Daoy (cell line): ENCODE data around the gene RASD2. TPM values are rescaled to one million over a fixed set of nuclear protein-coding genes. Genes with fewer than 3 reads are reported as not detected.

ENCODE experiments used
- DNase-seq: peaks from one replicate; pipeline ENCODE4 v3.0.0-alpha.2; 2015; ENCODE audit warnings: low read depth
- total RNA-seq: library from RNA; depleted of rRNA; stranded (reverse); fragments of >200 nt; shearing (Covaris generic); gene quantifications from 2 replicates; pipeline ENCODE4 v1.2.3, GENCODE V29; 2014

The RASD2 gene
- total RNA-seq, 1 experiment from 2014 or later, result 0.34 TPM

DNA sequence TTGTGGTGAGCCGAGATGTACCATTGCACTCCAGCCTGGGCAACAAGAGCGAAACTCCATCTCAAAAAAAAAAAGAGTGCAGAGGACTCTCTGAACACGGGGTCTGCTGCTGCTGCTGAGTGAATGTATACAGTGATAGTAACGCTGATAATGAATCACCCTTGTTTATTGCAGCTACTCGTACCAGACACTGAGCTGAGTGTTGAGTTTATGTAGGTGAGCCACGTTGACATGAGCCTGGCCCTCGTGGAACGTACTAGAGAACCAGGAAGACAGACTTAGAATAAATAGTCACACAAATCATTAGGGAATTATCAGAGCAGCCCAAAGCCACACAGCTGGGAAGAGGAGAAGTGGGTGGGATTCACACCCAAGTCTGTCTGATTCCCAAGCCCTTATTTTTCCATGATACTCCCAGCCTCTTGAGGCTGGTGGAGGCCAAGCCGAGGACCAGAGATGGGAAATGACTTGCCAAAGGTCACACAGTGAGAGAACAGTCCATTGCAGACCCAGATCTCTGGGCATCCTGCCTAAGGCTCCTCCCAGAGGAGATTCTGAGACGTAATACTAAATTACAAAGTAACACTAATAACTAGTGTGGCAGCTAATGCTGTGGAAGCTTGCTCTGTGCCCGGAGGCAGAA lies 41.7 kb downstream of the RASD2 start:
- DNase-seq, result no peak

DNA sequence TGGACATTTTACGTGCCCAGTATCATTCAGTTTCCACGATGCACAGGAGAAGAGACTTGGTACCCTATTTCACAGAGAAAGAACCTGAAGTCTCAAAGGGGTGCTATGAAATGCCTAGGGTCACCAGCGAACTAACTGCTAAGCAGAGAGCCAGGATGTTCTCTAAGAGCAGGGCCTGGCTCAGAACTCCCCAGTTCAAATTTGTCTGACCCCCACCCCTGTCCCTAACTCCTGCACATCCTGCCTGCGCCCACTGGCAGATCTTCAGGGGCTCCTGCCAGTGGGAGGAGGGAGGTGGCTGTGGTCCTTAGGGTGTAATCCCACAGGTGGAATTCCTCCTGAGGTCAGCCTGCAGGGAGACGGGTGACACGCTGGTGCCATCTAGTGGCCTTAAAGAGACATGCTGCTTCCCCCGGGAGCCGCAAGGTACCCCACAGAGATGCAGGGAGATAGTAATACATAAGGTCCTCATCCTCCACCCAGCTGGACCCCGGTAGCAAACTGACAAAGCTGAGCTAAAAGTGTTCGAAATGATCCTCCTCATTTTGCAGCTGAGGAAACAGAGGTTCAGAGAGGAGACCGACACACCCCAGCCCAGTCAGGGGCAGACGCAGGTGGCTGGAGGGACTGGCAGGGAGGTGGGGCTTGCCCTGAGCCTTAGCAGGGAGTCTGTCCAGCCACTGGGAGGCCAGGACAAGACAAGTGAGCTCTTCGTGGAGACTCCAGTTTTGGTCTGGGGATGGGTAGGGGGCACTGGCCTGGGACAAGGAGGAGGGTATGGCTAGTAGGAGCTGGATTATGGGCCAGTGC lies 42.4 kb downstream of the RASD2 start:
- DNase-seq, result peak; percentile 83

DNA sequence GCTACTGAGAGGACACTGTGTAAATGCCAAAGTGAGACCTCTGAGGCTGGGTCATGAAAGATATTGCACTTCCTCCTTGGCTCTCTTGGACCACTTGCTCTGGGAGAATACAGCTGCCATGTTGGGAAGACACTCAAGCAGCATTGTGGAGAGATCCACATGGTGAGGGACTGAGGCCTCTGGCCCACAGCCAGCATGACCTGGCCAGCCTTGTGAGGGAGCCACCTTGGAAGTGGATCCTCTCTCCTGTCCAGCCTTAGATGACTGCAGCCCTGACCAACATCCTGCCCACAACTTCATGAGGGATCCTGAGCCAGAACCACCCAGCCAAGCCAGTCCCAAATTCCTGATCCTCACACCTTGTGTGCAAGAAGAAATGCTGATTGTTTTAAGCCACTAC lies 46.1 kb downstream of the RASD2 start:
- DNase-seq, result no peak

DNA sequence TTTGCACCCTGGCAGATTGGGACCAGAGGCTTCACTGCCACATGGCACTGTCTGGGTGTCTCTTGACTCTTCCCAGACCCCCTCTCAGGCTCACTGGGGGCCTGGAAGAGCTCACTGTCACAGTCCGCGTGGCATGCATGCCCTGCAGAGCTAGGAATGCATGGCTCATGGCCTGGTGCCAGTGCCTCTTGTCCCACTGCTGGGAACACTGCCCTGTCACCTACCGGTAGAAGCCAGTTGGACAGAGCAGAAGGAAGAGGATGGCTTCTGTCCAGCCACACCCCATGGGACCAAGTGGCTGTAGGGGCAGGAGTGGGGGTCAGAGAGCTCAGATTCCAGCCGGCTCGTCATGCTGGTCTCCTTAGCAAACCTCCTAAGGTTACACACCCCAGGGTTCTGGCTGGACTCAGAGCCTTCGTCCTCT lies 46.8 kb downstream of the RASD2 start:
- DNase-seq, result peak; percentile 48

DNA sequence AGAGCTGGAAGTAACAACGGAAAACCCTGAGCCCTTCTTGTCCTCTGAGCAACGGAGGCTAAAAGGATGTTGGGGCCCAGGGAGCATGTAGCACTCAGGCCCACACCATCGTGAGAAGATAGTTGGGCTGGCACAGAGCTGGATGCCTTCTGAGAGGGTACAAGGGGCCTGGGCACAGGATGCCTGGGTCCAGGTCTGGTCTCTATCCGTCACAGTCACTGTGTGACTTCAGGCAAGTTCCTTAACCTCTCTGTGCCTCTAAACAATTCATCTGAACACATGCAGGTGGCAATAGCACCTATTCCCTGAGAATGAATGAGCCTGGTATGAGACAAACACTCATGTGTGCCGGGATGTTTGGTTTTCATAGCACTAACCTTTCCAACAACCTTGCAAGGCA lies 47.3 kb downstream of the RASD2 start:
- DNase-seq, result no peak

DNA sequence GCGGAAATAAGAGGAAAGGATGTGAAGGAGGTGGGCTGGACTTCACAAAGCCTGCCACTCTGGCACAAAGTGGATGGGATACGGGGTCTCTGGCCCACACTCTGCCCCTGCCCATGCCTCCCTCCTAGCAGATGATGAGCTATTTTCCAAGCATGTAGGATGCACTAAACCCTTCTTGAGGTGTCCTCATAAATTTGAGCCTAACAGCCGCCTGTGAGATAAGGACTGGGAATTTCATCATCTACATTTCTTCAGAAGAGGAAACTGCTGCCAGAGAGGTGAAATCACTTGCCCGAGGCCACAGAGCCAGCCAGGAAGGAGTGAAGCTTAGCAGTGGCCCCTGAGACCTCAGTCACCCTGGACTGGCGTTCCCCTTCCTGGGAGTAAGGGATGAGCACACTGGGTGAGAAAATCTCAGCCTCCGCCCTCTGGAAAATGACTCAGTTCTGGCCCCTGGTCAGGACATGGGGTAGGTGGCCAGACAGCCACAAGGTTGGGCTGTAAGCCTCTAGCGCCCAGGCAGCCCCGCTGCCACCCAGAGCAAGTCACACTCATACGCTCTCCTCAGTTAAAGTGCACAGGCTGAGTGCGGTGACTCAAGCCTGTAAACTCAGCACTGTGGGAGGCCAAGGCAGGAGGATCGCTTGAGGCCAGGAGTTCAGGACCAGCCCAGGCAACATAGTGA lies 48.6 kb downstream of the RASD2 start:
- peak; percentile 98 for DNase-seq

DNA sequence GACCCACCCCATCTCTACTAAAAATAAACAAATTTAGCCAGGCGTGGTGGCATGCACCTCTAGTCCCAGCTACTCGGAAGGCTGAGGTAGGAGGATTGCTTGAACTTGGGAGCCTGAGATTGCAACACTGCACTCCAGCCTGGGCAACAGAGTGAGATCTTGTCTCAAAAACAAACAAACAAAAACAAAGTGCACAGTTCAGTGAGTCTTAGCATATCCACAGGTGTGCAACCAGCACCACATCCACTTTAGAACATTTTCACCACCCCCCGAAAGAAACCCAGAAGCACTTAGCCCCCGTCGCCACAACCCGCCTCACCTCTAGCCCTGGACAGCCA lies 49.1 kb downstream of the RASD2 start:
- no peak for DNase-seq

DNA sequence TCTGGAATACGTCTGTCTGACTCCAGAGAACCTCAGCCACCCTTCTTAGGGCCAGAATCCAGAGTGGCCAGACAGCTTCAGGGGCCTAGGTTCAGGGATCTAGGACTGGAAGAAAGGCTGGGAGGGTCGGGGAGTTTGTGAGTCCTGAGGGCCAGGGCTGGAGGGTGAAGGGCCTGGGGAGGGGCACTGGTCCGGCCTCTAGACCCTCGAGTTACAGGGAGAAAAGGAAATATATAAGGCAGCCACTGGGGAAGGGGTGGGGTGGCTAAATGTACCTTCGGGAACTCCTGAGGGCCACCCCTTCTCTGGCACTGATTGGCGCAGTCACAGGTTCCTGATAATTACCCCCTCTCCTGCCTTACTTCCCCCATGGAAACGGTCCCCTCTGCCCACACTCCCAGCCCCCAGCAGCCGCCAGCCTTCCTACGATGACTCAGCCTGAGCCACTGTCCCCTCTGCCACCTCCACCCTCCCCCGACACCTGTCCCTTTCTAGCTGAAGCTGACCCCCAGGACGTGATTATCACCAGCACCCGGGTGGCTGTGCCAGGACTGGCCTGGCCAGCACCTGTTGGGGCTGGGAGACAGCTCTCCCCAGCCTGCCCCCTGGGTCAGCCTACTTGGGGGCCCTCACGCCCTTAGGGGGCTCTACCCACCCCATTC lies 50.1 kb downstream of the RASD2 start:
- no peak for DNase-seq

DNA sequence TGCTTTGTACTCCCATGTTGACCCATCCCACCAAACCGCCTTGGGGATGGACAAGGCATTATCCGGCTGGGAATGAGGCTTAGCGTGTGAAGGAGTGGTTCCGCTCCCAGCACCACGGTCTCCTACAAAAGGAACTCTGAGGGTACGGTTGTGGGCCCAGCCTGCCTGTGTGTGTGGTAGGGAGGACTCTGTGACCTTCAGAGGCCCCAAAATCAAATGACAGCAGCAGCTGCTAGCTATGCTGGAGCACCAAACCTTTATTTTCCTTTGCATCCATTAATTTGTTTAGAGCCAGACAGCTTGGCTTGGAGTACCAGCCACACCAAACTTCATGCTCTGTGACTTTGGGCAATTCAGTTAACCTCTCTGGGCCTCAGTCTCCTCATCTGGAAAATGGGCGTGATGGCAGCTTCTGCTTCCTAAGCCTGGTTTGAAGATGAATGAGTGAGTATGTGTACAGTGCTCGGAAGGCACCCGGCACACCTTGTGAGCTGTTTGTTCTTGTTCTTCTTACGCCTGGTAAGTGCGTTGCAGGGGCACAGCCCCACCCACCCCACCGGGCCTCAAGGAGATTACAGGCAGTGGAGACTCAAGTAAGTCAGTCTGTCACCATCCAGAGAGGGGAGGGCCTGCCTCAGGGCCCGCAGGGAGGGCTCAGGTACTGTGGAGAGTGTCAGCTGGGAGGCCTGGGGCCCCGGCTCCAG lies 51.2 kb downstream of the RASD2 start:
- no peak for DNase-seq

DNA sequence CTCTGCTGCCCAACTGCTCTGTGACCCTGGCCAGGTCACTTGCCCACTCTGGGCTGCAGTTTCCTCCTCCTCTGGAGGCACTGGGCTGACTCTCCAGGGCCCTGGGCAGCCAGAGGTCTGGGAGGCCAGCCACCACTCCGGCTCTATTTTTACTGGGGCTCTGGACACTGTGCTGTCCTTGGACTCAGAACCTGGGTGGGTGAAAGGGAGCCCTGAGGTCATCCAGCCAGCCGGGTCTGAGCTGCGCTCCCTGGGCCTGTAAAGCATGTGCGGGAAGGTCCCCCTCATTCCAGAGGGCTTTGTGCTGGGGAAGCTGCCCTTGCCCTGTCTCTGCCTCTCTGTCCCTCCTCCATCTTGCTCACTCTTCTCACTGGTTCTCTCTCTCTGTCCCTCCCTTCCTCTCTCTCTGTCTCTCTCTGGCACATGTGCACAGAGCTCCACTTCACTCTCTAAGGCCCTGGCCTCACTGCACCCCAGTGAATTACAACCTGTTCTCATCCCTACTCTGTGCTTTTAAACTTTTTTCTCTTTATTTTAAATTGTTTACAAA lies 51.9 kb downstream of the RASD2 start:
- DNase-seq, result no peak

DNA sequence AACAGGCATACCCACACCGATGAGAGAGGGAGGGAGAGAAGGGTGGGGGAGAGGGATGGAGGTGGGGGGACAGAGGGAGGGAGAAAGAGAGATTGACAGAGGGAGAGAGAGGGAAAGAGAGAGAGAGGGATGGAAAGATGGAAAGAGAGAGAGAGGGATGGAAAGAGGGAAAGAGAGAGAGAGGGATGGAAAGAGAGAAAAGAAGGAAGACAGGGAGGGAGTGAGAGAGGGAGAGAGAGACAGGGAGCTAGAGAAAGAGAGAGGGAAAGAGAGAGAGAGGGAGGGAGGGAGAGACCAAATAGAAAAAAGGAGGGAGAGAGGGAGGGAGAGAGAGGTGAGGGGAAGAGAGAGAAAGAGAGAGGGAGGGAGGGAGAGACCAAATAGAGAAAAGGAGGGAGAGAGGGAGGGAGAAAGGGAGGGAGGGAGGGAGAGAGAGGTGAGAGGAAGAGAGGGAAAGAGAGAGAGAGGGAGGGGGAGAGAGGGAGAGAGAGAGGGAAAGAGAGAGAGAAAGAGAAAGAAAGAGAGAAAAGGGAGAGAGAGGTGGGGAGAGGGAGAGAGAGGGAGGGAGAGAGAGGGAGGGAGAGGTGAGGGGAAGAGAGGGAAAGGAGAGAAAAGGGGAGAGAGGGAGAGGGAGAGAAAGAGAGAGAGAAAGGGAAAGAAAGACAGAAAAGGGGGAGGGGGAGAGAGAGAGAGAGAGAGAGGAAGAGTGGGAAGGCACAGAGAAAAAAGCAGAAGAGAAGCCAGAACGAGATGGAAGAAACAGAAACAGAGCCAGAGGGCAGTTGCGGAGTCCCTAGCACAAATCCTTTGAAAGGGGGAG lies 52.6 kb downstream of the RASD2 start:
- DNase-seq, result no peak

DNA sequence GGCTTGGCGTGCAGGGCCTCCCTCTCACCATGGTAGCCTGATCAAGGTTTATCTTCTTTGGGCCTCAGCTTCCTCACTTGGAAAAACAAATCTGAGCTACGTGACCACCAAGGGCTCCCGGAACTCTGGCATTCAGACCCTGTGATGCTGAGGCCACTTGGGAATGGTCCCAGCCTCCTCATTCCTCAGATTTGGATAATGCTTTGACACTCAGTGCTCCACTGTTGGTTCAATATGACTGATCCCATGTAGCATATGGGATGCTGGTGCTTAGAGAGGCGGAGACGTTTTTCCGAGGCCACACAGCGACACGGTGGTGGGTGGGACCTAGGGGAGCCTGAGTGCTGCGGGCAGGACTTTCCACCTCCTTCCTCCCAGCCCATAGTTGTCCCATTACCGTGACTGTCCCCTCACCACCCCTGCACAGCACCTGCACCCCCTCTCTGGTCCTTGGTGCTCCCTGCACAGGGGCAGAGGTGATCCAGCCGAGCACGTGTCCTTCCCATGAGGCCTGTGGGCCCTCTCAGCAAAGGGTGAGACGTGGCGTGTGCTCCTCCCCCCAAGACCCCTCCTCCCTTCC lies 53.4 kb downstream of the RASD2 start:
- DNase-seq, result no peak

DNA sequence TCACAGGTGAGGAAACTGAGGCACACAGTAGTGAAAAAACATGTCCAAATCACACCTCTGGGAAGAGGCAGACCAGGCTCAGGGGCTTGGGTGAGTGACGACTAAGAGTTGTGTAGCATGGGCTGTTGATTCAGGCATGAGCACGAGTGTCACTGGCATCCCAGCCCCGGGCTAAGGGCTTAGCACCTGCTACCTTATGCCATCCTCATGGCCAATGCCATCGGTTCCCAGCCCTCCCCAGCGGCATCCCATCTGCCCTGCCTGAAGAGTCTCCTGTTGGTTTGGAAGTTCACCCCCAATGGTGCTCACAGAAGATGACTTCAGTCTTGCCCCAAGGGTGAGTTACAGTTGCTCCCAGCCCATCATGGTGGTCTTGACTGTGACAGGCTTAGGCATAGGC lies 54.1 kb downstream of the RASD2 start:
- no peak for DNase-seq

DNA sequence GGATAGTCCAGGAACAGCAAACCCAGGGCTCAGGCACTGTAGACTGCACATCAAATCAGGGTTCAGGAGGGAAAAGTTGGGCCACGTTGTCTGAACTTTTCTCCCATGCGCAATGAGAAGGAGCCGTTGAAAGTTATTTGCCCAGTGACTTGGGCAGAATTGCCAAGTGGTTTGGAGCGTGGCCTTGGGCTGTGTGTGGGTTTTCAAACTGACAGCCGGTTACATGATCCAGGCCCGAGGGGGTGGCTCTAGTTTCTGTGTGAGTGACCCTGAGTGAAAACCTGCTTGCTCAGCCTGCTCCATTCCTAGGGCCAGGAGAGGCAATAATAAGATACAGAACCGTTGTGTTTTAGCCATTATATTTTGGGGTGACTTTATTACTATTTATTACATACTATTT lies 56.2 kb downstream of the RASD2 start:
- DNase-seq, result peak; percentile 33

DNA sequence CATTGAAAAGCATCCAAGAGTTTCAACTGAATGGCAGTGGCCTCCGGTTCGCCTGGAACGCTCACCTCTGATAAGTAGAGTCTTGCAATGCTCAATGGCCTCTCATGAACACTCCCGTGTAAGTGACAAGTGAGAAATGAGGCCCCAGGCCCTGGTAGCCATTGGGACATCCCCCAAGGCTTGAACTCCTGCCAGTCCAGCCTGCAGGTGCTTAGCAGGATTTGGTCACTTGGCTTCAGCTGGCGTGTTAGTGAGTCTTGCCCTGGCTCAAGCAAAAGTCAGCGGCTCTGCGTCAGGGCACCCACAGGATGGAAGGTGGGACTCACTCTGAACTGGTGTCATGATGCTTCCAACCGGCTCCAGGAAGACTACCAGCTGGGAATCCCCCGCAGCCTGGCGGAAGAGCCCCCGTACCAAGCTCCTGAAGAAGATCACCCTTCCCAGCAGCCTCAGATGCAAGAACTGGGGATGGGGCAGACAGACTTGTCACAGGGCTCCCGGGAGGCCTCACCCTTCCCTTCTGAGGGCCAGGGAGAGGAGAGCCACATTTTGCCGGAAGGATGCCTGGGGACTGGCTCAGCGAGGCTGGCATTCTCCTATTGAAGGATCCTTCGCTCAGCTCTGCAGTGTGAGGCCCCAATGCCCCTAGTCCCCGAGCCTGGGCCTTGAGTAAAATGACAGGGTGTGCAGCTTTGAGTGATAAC lies 57.2 kb downstream of the RASD2 start:
- DNase-seq, result no peak

DNA sequence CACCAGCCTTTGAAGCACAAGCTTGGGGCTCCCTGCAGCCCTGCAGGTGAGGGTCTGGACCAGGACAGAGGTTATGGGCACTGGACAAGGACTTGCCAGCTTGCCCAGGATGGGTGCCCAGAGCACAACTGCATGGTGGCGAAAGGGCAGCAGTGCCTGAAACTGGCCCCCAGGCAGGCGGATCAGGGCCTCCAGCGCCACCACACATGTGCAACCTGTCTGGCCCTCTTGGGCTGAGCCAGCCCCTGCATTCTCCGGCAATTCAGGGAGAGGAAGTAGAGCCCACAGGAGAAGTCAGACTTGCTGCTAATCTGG lies 57.7 kb downstream of the RASD2 start:
- no peak for DNase-seq

DNA sequence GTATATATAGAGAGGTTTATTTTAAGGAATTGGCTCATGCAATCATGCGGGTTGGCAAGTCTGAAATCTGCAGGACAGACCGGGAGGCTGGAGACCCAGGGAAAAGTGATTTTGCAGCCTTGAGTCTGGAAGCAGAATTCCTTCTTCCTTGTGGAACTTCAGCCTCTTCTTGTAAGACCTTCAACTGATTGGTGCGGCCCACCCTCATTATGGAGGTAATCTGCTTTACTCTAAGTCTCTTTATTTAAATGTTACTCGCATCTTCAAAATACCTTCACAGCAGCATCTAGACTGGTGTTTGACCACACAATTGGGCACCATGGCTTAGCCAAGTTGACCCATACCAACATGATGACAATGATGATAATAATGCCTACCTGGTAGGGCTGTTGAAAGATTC lies 58.7 kb downstream of the RASD2 start:
- no peak for DNase-seq

DNA sequence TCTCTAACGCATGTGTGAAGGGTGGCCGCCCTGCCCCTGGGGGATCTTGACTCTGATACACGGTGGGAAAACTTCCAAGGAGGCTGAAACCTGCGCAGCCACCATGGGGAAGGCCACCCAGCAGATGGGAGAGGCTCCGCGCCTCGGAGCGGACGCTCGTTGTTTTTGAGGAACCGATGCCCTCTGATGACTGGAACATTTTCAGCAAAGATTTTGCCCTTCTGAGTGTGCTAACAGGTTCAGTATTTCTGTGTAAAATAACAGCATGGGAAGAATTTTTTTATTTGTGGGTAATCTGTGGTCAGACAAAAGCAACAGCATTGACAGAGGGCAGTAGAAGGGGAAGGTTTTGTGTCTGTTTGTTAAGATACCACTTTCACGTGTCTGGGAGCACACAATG lies 59.8 kb downstream of the RASD2 start:
- no peak for DNase-seq

DNA sequence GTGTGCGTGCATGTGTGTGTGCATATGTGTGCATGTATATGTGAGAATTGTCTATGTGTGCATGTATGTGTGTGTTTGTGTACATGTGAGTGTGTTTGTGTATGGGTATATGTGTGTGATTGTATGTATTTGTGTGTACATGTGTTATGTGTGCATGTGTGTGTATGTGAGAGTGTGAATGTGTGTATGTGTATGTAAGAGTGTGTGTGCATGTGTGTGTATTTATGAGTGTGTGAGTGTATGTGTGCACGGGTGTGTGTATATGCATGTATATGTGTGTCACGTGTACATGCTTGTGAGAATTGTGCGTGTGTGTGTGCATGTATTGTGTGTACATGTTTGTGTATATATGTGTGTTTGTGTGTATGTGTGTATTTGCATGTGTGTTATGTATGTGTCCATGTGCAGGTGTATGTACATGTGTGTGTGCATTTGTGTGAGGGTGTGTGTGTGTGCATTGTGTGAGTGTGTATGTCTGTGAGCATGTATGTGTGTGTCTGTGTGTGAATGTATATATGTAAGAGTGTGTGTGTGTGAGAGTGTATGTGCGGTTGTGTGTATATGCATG lies 60.5 kb downstream of the RASD2 start:
- DNase-seq, result no peak
